ENCODE measurements around the gene PPP3R2. TPM values are rescaled to one million over a fixed set of nuclear protein-coding genes. Genes with fewer than 3 reads are reported as not detected.

The PPP3R2 gene
- total RNA-seq, 4 donors from 2014 or later: not detected

GRCh38 chr9:101578378-101578777 is 16.4 kb downstream of the PPP3R2 start:
- DNase-seq (ENCODE audit: low spot score in 2 of 2): no peak
- intact Hi-C loops (cut with DNase I; ENCODE audit: low total_unique reads): no loop called here
- no peak for TF ChIP-seq POLR2A (IDR thresholded peaks at IDR 0.05)
- no peak for TF ChIP-seq CTCF (IDR thresholded peaks at IDR 0.05)
- H3K4me3 ChIP-seq (ENCODE audit: low read depth, poor library complexity, severe bottlenecking): no peak overlapping the region
- WGBS, 2 donors: 59 to 75% methylated on average over 3 of the region's 3 CpGs

GRCh38 chr9:101574731-101575333 is 19.9 kb downstream of the PPP3R2 start:
- no peak for DNase-seq (ENCODE audit: low spot score in 2 of 2)
- TF ChIP-seq CTCF (IDR thresholded peaks at IDR 0.05) (no peak), POLR2A (IDR thresholded peaks at IDR 0.05) (no peak)
- H3K4me3 ChIP-seq (ENCODE audit: low read depth, poor library complexity, severe bottlenecking): no peak overlapping the region
- intact Hi-C loops (cut with DNase I; ENCODE audit: low total_unique reads): no loop called here

- no peak for DNase-seq (ENCODE audit: low spot score in 2 of 2)
- no peak for TF ChIP-seq POLR2A (IDR thresholded peaks at IDR 0.05)
- TF ChIP-seq CTCF (IDR thresholded peaks at IDR 0.05): no peak
- WGBS, 2 donors: 48 to 77% methylated on average over 2 of the region's 2 CpGs
- intact Hi-C loops (cut with DNase I; ENCODE audit: low total_unique reads): no loop called here
- H3K4me3 ChIP-seq (ENCODE audit: low read depth, poor library complexity, severe bottlenecking): no peak overlapping the region
Measured at GRCh38 chr9:101572316-101572715, 22.5 kb downstream of the PPP3R2 start.

GRCh38 chr9:101571114-101571513 is 23.7 kb downstream of the PPP3R2 start:
- intact Hi-C loops (cut with DNase I; ENCODE audit: low total_unique reads): no loop called here
- no peak for TF ChIP-seq CTCF (IDR thresholded peaks at IDR 0.05)
- no peak for TF ChIP-seq POLR2A (IDR thresholded peaks at IDR 0.05)

GRCh38 chr9:101569741-101570501 is 24.8 kb downstream of the PPP3R2 start:
- DNase-seq (ENCODE audit: low spot score in 2 of 2): no peak
- H3K4me3 ChIP-seq (ENCODE audit: low read depth, poor library complexity, severe bottlenecking): no peak overlapping the region
- intact Hi-C loops (cut with DNase I; ENCODE audit: low total_unique reads): no loop called here
- TF ChIP-seq CTCF (IDR thresholded peaks at IDR 0.05): no peak
- TF ChIP-seq POLR2A (IDR thresholded peaks at IDR 0.05): no peak
- 70% methylated on average over 5 of the region's 5 CpGs for WGBS, 2 donors

More at GRCh38 chr9:101571114-101571513, 23.7 kb downstream of the PPP3R2 start:
- H3K4me3 ChIP-seq (ENCODE audit: low read depth, poor library complexity, severe bottlenecking): no peak overlapping the region
- no peak for DNase-seq (ENCODE audit: low spot score in 2 of 2)
- 75 to 86% methylated on average over 1 of the region's 1 CpG for WGBS, 2 donors
